Measurements from ENCODE around the gene CGA. TPM values are rescaled to one million over a fixed set of nuclear protein-coding genes. Genes with fewer than 3 reads are reported as not detected.
"Not testable (repeated sequence)": the region's sequence is repeated elsewhere in the genome, so short reads cannot be mapped to it uniquely, and the experiment has no call there.

Gene CGA
- 0.09 TPM in 1 of 2 replicates, not detected in the other for polyA plus RNA-seq (2011; rRNA removed)
- polyA plus RNA-seq (2012; cell fraction: cytosol; rRNA removed): not detected in 2 replicates
- not detected in 2 replicates for polyA plus RNA-seq (2012; cell fraction: nucleus; rRNA removed)
- polyA plus RNA-seq (2017; fragmentation: RNase III; extraction: RNeasy Plus Mini Kit Qiagen cat#74134 plus additional on column Dnase treatment): not detected in 3 replicates
- not detected in 2 replicates for polyA minus RNA-seq (2011; rRNA and poly(A)+ RNA removed)

- TF ChIP-seq NR3C1 (IDR thresholded peaks at IDR 0.05) (no peak), RFX5 (IDR thresholded peaks at IDR 0.05) (no peak), MAFK (IDR thresholded peaks at IDR 0.05; ENCODE audit: partially characterized antibody) (no peak), CTCF (IDR thresholded peaks at IDR 0.05) (no peak), HES2 (IDR thresholded peaks at IDR 0.05) (no peak), CBX8 (IDR thresholded peaks at IDR 0.05) (no peak), POLR2AphosphoS2 (conservative IDR thresholded peaks at IDR 0.05; ENCODE audit: low read length) (no peak), ATOH8 (CRISPR knock-in tag; IDR thresholded peaks at IDR 0.05; ENCODE audit: low read depth) (no peak), HMGXB4 (CRISPR knock-in tag; IDR thresholded peaks at IDR 0.05; ENCODE audit: borderline replicate concordance) (no peak), FOSB (CRISPR knock-in tag; IDR thresholded peaks at IDR 0.05) (no peak), SMC3 (IDR thresholded peaks at IDR 0.05) (no peak), FOXS1 (CRISPR knock-in tag; IDR thresholded peaks at IDR 0.05) (no peak), ZFP36 (IDR thresholded peaks at IDR 0.05; ENCODE audit: borderline replicate concordance, partially characterized antibody) (no peak), TFCP2L1 (CRISPR knock-in tag; IDR thresholded peaks at IDR 0.05) (no peak), PHF8 (IDR thresholded peaks at IDR 0.05; ENCODE audit: borderline replicate concordance, low read depth) (no peak), KDM1A (IDR thresholded peaks at IDR 0.05; ENCODE audit: low read depth) (no peak), GATA3 (IDR thresholded peaks at IDR 0.05; ENCODE audit: borderline replicate concordance) (no peak)
- Histone ChIP-seq H3K4me2 (no peak within 1 kb of the TSS), H3K4me3 (no peak within 1 kb of the TSS), H3K27ac (no peak within 1 kb of the TSS), H3K9me3 (no peaks in the 10 kb centered on the region), H3K4me1 (no peaks in the 10 kb centered on the region)
- POLR2A ChIA-PET: no interaction called here
- ATAC-seq: no peak
- 3% methylated on average over 6 of the region's 6 CpGs for WGBS (ENCODE audit: missing lambda C conversion rate)
- no peak for FAIRE-seq
- DNase-seq (ENCODE audit: low read depth in 1 of 2, low spot score in 1 of 2): no peak
- CTCF ChIA-PET: no interaction called here
Measured at GRCh38 chr6:87095087-87095509, at the start of gene CGA. CGA (minus strand) TSS chr6:87095106; CDS start chr6:87088200, 6,906 bp downstream.

- H3K4me2 ChIP-seq; H3K27ac ChIP-seq; ATAC-seq; POLR2A ChIA-PET; DNase-seq (ENCODE audit: low read depth in 1 of 2, low spot score in 1 of 2); FAIRE-seq; H3K4me3 ChIP-seq; H3K9me3 ChIP-seq; H3K4me1 ChIP-seq: not testable (repeated sequence)
- 37% methylated on average over 6 of the region's 8 CpGs for WGBS (ENCODE audit: missing lambda C conversion rate)
- CTCF ChIA-PET: interaction anchor here (1.0 to 2.1 kb wide), 11 partner anchors 9 to 251 kb away, joined by 3 to 6 read pairs (median 4); no protein-coding TSS in a partner anchor
Measured at GRCh38 chr6:87139927-87140326, 45.0 kb upstream of the CGA start.

- peak; percentile 76 to 85; a peak in 5 of 6 replicates for ATAC-seq
- WGBS (ENCODE audit: missing lambda C conversion rate): 5% methylated on average over 1 of the region's 1 CpG
- peak; percentile 40 to 49 for DNase-seq (ENCODE audit: low read depth in 1 of 2, low spot score in 1 of 2)
- FAIRE-seq: no peak
- Histone ChIP-seq H3K4me3 (no peak overlapping the region), H3K4me2 (peak overlapping the region; percentile 38), H3K9me3 (no peaks in the 10 kb centered on the region), H3K4me1 (no peaks in the 10 kb centered on the region), H3K27ac (no peak overlapping the region)
- ChIA-PET POLR2A (no interaction called here), CTCF (interaction anchor here (0.7 to 2.1 kb wide), 15 partner anchors 9 to 273 kb away, joined by 3 to 6 read pairs (median 3); no protein-coding TSS in a partner anchor)
- TF ChIP-seq POLR2A (IDR thresholded peaks at IDR 0.05; ENCODE audit: low read length) (no peak), ZFP36 (IDR thresholded peaks at IDR 0.05; ENCODE audit: borderline replicate concordance, partially characterized antibody) (no peak), RARB (CRISPR knock-in tag; IDR thresholded peaks at IDR 0.05) (no peak), ZC3H11A (IDR thresholded peaks at IDR 0.05) (no peak), CHD4 (IDR thresholded peaks at IDR 0.05; ENCODE audit: borderline replicate concordance) (no peak), RAD21 (conservative IDR thresholded peaks at IDR 0.05 in 1 of 2, IDR thresholded peaks at IDR 0.05 in 1 of 2) (peak; percentile 73 to 80), SMC3 (IDR thresholded peaks at IDR 0.05) (peak; percentile 36; the same call in 2 of the 3 replicates), NFE2L2 (conservative IDR thresholded peaks at IDR 0.05; ENCODE audit: low read length) (no peak), GATA3 (IDR thresholded peaks at IDR 0.05; ENCODE audit: borderline replicate concordance) (no peak), MAFK (IDR thresholded peaks at IDR 0.05; ENCODE audit: partially characterized antibody) (peak; percentile 79), CBX8 (IDR thresholded peaks at IDR 0.05) (no peak), BHLHE40 (IDR thresholded peaks at IDR 0.05; ENCODE audit: low read depth, low read length) (no peak), CTCF (IDR thresholded peaks at IDR 0.05) (peak; percentile 57), CBX2 (IDR thresholded peaks at IDR 0.05; ENCODE audit: borderline replicate concordance, low read depth) (no peak), JUNB (IDR thresholded peaks at IDR 0.05) (no peak)
Measured at GRCh38 chr6:87139236-87139635, 44.3 kb upstream of the CGA start.

Data from A549 (cell line).